Measurements from ENCODE around the gene RAB20. TPM values are rescaled to one million over a fixed set of nuclear protein-coding genes. Genes with fewer than 3 reads are reported as not detected.

The RAB20 gene
- polyA plus RNA-seq, 1 donor (not counting 4 experiments of a cell fraction or from before 2014, with no cell fraction given) = 4.3 TPM

DNA sequence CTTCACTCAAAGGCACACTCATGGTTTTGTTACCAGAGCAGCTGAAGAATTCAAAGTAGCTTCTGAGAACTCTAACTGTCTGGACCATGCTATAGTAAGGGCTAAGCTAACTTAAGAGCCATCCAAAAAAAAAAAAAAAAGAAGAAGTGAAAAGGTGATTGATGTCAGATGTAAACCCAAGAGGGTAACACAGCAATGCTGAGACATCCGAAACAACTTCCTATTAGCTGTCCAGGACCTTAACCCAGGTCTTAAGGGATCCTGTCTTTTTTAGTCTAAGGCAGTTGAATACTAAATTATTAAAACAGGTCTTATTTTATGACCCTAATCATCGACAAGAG lies 11.2 kb upstream of the RAB20 start:
- Histone ChIP-seq H3K4me1 (ENCODE audit: control insufficient read depth, extremely low read depth, insufficient read depth, low read length) (no peaks in the 10 kb centered on the region), H3K36me3 (ENCODE audit: control insufficient read depth in 2 of 2, extremely low read depth in 1 of 2, insufficient read depth in 2 of 2, low read length in 2 of 2) (no peaks in the 10 kb centered on the region), H3K9me1 (ENCODE audit: control insufficient read depth, extremely low read depth, insufficient read depth, low read length) (no peaks in the 10 kb centered on the region), H3K79me2 (ENCODE audit: control insufficient read depth, insufficient read depth, low read length) (no peaks in the 10 kb centered on the region), H3K27me3 (ENCODE audit: control insufficient read depth, extremely low read depth, insufficient read depth, low read length) (peaks cover 41% of the 10 kb centered on the region), H2AFZ (ENCODE audit: control insufficient read depth, low read length) (no peak overlapping the region), H4K20me1 (ENCODE audit: control insufficient read depth, extremely low read depth, insufficient read depth, low read length) (no peaks in the 10 kb centered on the region), H3K4me3 (ENCODE audit: control insufficient read depth in 2 of 3, extremely low read depth in 1 of 3, insufficient read depth in 2 of 3, low read depth in 1 of 3, low read length in 3 of 3) (no peak overlapping the region), H3K9me3 (ENCODE audit: control insufficient read depth, low read depth, low read length) (no peaks in the 10 kb centered on the region), H3K27ac (ENCODE audit: control insufficient read depth, insufficient read depth, low read length) (no peak overlapping the region), H3K9ac (ENCODE audit: control insufficient read depth, extremely low read depth, insufficient read depth, low read length) (no peak overlapping the region), H3K4me2 (ENCODE audit: control insufficient read depth, extremely low read depth, insufficient read depth, low read depth, low read length) (no peak overlapping the region)
- TF ChIP-seq, protein P1, sequence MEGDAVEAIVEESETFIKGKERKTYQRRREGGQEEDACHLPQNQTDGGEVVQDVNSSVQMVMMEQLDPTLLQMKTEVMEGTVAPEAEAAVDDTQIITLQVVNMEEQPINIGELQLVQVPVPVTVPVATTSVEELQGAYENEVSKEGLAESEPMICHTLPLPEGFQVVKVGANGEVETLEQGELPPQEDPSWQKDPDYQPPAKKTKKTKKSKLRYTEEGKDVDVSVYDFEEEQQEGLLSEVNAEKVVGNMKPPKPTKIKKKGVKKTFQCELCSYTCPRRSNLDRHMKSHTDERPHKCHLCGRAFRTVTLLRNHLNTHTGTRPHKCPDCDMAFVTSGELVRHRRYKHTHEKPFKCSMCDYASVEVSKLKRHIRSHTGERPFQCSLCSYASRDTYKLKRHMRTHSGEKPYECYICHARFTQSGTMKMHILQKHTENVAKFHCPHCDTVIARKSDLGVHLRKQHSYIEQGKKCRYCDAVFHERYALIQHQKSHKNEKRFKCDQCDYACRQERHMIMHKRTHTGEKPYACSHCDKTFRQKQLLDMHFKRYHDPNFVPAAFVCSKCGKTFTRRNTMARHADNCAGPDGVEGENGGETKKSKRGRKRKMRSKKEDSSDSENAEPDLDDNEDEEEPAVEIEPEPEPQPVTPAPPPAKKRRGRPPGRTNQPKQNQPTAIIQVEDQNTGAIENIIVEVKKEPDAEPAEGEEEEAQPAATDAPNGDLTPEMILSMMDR (optimal IDR thresholded peaks at IDR 0.05 in 1 of 3, IDR thresholded peaks at IDR 0.05 in 1 of 3, conservative IDR thresholded peaks at IDR 0.05 in 1 of 3; ENCODE audit: extremely low read depth in 1 of 3, insufficient read depth in 2 of 3, low read length in 3 of 3) = no peak
- TF ChIP-seq EZH2 (IDR thresholded peaks at IDR 0.05; ENCODE audit: low read length) = no peak
- DNase-seq (ENCODE audit: low read depth, low spot score) (no peak), FAIRE-seq (no peak)
- dilution Hi-C loops (cut with MboI; ENCODE audit: extremely low pct_ligation_motif_present, low sequenced_read_pairs) = no loop called here

DNA sequence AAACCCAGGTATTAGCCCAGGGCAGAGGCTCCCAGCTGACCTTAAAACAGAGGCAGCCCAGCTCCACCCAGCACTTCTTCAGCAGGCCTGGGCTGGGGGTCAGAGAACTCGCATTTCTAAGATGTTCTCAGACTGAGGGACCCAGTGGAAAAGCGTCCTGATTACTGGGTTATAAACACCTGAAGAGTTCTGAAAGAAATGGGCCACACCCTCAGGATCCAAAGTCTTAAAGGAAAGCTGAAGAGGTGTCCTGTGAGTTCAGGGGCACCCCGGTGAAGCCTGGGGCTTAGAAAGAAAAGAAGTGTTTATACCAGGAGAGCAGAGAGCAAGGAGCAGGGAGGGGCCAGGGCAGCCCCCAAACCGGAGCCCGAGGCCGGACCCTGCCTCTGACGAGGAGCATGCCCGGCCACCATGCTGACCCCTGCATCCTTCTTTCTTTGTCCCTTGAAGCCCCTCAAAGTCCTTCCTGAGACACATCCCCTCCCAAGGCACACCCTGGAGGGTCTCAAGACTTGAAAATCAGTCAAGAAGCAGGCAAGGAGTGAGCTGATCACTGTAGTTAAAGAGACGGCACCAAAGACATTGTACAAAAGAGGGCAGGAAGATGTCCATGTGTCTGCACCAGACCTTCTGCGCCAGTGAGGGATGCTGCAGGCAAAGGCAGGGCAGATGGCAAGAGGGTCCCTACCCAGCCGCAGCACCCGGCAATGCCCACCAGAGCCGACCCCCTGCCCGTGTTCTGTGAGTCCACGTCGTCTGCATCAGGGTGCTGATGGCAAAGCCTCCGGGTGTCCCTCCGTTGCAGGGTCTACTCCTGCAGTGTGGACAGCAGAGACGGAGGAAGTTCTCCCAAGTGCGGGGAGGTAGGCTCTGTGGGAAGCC lies 10.6 kb upstream of the RAB20 start:
- FAIRE-seq (no peak), DNase-seq (ENCODE audit: low read depth, low spot score) (no peak)
- Histone ChIP-seq H3K9ac (ENCODE audit: control insufficient read depth, extremely low read depth, insufficient read depth, low read length) (no peak overlapping the region), H4K20me1 (ENCODE audit: control insufficient read depth, extremely low read depth, insufficient read depth, low read length) (no peaks in the 10 kb centered on the region), H3K9me1 (ENCODE audit: control insufficient read depth, extremely low read depth, insufficient read depth, low read length) (no peaks in the 10 kb centered on the region), H3K79me2 (ENCODE audit: control insufficient read depth, insufficient read depth, low read length) (no peaks in the 10 kb centered on the region), H3K4me1 (ENCODE audit: control insufficient read depth, extremely low read depth, insufficient read depth, low read length) (no peaks in the 10 kb centered on the region), H3K4me3 (ENCODE audit: control insufficient read depth in 2 of 3, extremely low read depth in 1 of 3, insufficient read depth in 2 of 3, low read depth in 1 of 3, low read length in 3 of 3) (no peak overlapping the region), H3K36me3 (ENCODE audit: control insufficient read depth in 2 of 2, extremely low read depth in 1 of 2, insufficient read depth in 2 of 2, low read length in 2 of 2) (no peaks in the 10 kb centered on the region), H3K27ac (ENCODE audit: control insufficient read depth, insufficient read depth, low read length) (no peak overlapping the region), H3K27me3 (ENCODE audit: control insufficient read depth, extremely low read depth, insufficient read depth, low read length) (peaks cover 41% of the 10 kb centered on the region), H2AFZ (ENCODE audit: control insufficient read depth, low read length) (no peak overlapping the region), H3K4me2 (ENCODE audit: control insufficient read depth, extremely low read depth, insufficient read depth, low read depth, low read length) (no peak overlapping the region), H3K9me3 (ENCODE audit: control insufficient read depth, low read depth, low read length) (no peaks in the 10 kb centered on the region)
- TF ChIP-seq, protein P1 (optimal IDR thresholded peaks at IDR 0.05 in 1 of 3, IDR thresholded peaks at IDR 0.05 in 1 of 3, conservative IDR thresholded peaks at IDR 0.05 in 1 of 3; ENCODE audit: extremely low read depth in 1 of 3, insufficient read depth in 2 of 3, low read length in 3 of 3) = no peak
- no peak for TF ChIP-seq EZH2 (IDR thresholded peaks at IDR 0.05; ENCODE audit: low read length)
- dilution Hi-C loops (cut with MboI; ENCODE audit: extremely low pct_ligation_motif_present, low sequenced_read_pairs) = no loop called here

All from keratinocyte (primary cell).